ENCODE results near the gene COL25A1.

Gene COL25A1

GRCh38 chr4:109302361-109303139, at the start of gene COL25A1:
COL25A1 (minus strand) TSS chr4:109302658.
- peak; percentile 56 for DNase-seq (ENCODE audit: low read depth)

- DNase-seq (ENCODE audit: low read depth), result no peak
Measured at GRCh38 chr4:109350121-109350520, 47.7 kb upstream of the COL25A1 start.

GRCh38 chr4:109334129-109335105, 32.0 kb upstream of the COL25A1 start:
- no peak for DNase-seq (ENCODE audit: low read depth)

GRCh38 chr4:109332926-109333464, 30.5 kb upstream of the COL25A1 start:
- no peak for DNase-seq (ENCODE audit: low read depth)

- peak; percentile 15 for DNase-seq (ENCODE audit: low read depth)
Measured at GRCh38 chr4:109327641-109328040, 25.2 kb upstream of the COL25A1 start.

GRCh38 chr4:109325698-109326097, 23.2 kb upstream of the COL25A1 start:
- DNase-seq (ENCODE audit: low read depth), result no peak

GRCh38 chr4:109323348-109323747, 20.9 kb upstream of the COL25A1 start:
- no peak for DNase-seq (ENCODE audit: low read depth)

- DNase-seq (ENCODE audit: low read depth), result no peak
Measured at GRCh38 chr4:109321232-109321631, 18.8 kb upstream of the COL25A1 start.

GRCh38 chr4:109319684-109320083, 17.2 kb upstream of the COL25A1 start:
- no peak for DNase-seq (ENCODE audit: low read depth)

- DNase-seq (ENCODE audit: low read depth), result no peak
Measured at GRCh38 chr4:109319156-109319555, 16.7 kb upstream of the COL25A1 start.

- DNase-seq (ENCODE audit: low read depth), result no peak
Measured at GRCh38 chr4:109315818-109316217, 13.4 kb upstream of the COL25A1 start.

- no peak for DNase-seq (ENCODE audit: low read depth)
Measured at GRCh38 chr4:109315341-109315740, 12.9 kb upstream of the COL25A1 start.

- no peak for DNase-seq (ENCODE audit: low read depth)
Measured at GRCh38 chr4:109313168-109314133, 11.0 kb upstream of the COL25A1 start.

- no peak for DNase-seq (ENCODE audit: low read depth)
Measured at GRCh38 chr4:109303140-109303496, 660 bp upstream of the COL25A1 start.

- no peak for DNase-seq (ENCODE audit: low read depth)
Measured at GRCh38 chr4:109301651-109302360, 652 bp downstream of the COL25A1 start.

- no peak for DNase-seq (ENCODE audit: low read depth)
Measured at GRCh38 chr4:109298279-109299010, 4.0 kb downstream of the COL25A1 start.

GRCh38 chr4:109296527-109296926, 5.9 kb downstream of the COL25A1 start:
- no peak for DNase-seq (ENCODE audit: low read depth)

GRCh38 chr4:109295081-109295480, 7.4 kb downstream of the COL25A1 start:
- DNase-seq (ENCODE audit: low read depth), result no peak

- no peak for DNase-seq (ENCODE audit: low read depth)
Measured at GRCh38 chr4:109294468-109295020, 7.9 kb downstream of the COL25A1 start.

- no peak for DNase-seq (ENCODE audit: low read depth)
Measured at GRCh38 chr4:109294006-109294405, 8.5 kb downstream of the COL25A1 start.
